ENCODE results near the gene DZIP1L. TPM values are rescaled to one million over a fixed set of nuclear protein-coding genes. Genes with fewer than 3 reads are reported as not detected.
"Not testable (repeated sequence)": the region's sequence is repeated elsewhere in the genome, so short reads cannot be mapped to it uniquely, and the experiment has no call there.

The DZIP1L gene
- total RNA-seq, 3 donors from 2014 or later: 24.5 to 34.4 (median 25.3) TPM

DNA sequence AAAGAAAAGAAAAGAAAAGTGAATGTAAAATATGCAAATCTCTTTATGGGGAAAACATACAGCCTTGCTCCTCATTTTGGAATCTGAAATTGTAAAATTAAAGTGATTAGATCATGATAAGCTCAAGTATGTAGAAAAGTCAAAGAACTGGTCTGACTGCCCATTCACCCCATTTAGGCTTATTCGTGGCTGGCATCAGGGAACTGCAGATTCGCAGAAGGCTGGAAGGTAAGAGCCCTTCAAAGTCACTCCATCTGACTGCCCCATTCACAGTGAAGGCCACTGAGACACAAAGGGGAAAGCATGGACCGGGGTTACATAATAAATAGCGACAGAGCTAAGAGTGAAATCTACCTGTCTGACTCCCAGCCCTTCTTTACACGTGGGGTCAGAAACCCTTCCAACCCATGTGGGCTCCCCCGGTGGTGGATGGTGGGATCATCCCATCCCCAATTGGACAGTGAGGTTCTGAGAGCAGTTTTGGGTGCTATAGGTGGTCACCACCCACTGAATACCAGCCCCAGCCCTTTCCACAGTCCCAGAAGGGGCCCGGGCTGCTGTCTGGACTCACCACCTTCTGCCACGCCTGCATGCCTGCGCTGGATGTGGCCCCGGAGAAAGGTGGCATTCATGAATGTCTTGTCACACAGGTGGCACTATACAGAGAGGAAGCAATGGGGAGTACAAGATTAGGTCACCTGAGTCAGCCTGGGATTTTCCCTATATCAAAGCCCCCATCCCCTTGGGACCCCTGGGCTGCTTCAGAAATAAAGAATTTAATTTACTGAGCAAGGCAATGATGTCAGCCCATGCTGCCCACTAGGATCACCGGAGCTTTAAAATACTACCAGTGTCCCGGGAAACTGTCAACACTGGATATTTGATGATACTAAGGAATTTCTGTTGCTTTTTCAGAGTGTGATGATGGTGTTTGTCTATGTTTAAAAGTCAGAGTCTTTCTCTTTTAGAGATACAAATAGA is 17.9 kb downstream of the DZIP1L start:
- intact Hi-C loops (cut with DNase I; ENCODE audit: low total_unique reads): no loop called here
- Histone ChIP-seq H3K4me3 (no peak overlapping the region), H3K27ac (no peak overlapping the region), H3K36me3 (no peaks in the 10 kb centered on the region), H3K27me3 (no peaks in the 10 kb centered on the region), H3K9me3 (peaks cover 0 to 7% of the 10 kb centered on the region in 2 donors), H3K4me1 (no peaks in the 10 kb centered on the region)
- DNase-seq (ENCODE audit: low spot score in 2 of 2): no peak
- TF ChIP-seq, protein P1, sequence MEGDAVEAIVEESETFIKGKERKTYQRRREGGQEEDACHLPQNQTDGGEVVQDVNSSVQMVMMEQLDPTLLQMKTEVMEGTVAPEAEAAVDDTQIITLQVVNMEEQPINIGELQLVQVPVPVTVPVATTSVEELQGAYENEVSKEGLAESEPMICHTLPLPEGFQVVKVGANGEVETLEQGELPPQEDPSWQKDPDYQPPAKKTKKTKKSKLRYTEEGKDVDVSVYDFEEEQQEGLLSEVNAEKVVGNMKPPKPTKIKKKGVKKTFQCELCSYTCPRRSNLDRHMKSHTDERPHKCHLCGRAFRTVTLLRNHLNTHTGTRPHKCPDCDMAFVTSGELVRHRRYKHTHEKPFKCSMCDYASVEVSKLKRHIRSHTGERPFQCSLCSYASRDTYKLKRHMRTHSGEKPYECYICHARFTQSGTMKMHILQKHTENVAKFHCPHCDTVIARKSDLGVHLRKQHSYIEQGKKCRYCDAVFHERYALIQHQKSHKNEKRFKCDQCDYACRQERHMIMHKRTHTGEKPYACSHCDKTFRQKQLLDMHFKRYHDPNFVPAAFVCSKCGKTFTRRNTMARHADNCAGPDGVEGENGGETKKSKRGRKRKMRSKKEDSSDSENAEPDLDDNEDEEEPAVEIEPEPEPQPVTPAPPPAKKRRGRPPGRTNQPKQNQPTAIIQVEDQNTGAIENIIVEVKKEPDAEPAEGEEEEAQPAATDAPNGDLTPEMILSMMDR (IDR thresholded peaks at IDR 0.05): peak in 1 of 3 donors; percentile 15
- TF ChIP-seq POLR2AphosphoS5 (IDR thresholded peaks at IDR 0.05): no peak
- TF ChIP-seq POLR2A (IDR thresholded peaks at IDR 0.05): no peak

- intact Hi-C loops (cut with DNase I; ENCODE audit: low total_unique reads): no loop called here
- TF ChIP-seq, protein P1 (IDR thresholded peaks at IDR 0.05): no peak
- TF ChIP-seq POLR2AphosphoS5 (IDR thresholded peaks at IDR 0.05) (no peak), POLR2A (IDR thresholded peaks at IDR 0.05) (no peak)
- H3K4me1 ChIP-seq: no peaks in the 10 kb centered on the region
- no peak for DNase-seq (ENCODE audit: low spot score in 2 of 2)
- H3K27me3 ChIP-seq: no peaks in the 10 kb centered on the region
- no peak overlapping the region for H3K27ac ChIP-seq
- H3K4me3 ChIP-seq: no peak overlapping the region
- H3K36me3 ChIP-seq: no peaks in the 10 kb centered on the region
- H3K9me3 ChIP-seq: peaks cover 0 to 7% of the 10 kb centered on the region in 2 donors
These were observed 21.7 kb downstream of the DZIP1L start for GRCh38 chr3:138093721-138094120.

- TF ChIP-seq POLR2AphosphoS5 (IDR thresholded peaks at IDR 0.05) (no peak), POLR2A (IDR thresholded peaks at IDR 0.05) (no peak)
- TF ChIP-seq, protein P1 (IDR thresholded peaks at IDR 0.05): no peak
These were observed 23.4 kb downstream of the DZIP1L start for GRCh38 chr3:138092023-138092422.

DNA sequence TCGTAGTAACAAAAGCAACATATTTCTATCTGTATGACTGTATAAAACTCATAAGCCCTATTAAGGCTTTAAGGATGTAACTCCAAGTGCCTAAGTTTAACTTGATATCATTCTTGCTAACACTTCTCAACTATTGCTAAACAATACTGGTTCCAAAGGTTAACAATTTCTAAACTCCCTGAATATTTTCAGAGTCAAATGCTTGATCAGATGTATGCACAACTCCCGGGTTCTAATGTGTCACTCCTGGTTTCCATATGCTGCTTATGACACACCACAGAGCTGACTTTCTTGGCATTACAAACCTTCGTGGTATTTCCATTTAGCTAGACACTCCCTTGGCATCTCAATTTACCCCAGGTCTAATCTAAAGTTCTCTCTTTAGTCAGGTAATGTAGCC is 26.3 kb downstream of the DZIP1L start:
- DNase-seq (ENCODE audit: low spot score in 2 of 2): no peak
- intact Hi-C loops (cut with DNase I; ENCODE audit: low total_unique reads): no loop called here
- Histone ChIP-seq H3K27me3 (no peaks in the 10 kb centered on the region), H3K36me3 (no peaks in the 10 kb centered on the region), H3K4me3 (no peak overlapping the region), H3K4me1 (no peaks in the 10 kb centered on the region), H3K9me3 (peaks cover 0 to 7% of the 10 kb centered on the region in 2 donors), H3K27ac (no peak overlapping the region)
- TF ChIP-seq, protein P1 (IDR thresholded peaks at IDR 0.05): no peak
- no peak for TF ChIP-seq POLR2A (IDR thresholded peaks at IDR 0.05)
- TF ChIP-seq POLR2AphosphoS5 (IDR thresholded peaks at IDR 0.05): no peak

More at GRCh38 chr3:138092023-138092422, 23.4 kb downstream of the DZIP1L start:
- DNase-seq (ENCODE audit: low spot score in 2 of 2): no peak
- intact Hi-C loops (cut with DNase I; ENCODE audit: low total_unique reads): no loop called here
- Histone ChIP-seq H3K27me3 (no peaks in the 10 kb centered on the region), H3K4me1 (no peaks in the 10 kb centered on the region), H3K4me3 (no peak overlapping the region), H3K27ac (no peak overlapping the region), H3K9me3 (peaks cover 0 to 7% of the 10 kb centered on the region in 2 donors), H3K36me3 (no peaks in the 10 kb centered on the region)

DNA sequence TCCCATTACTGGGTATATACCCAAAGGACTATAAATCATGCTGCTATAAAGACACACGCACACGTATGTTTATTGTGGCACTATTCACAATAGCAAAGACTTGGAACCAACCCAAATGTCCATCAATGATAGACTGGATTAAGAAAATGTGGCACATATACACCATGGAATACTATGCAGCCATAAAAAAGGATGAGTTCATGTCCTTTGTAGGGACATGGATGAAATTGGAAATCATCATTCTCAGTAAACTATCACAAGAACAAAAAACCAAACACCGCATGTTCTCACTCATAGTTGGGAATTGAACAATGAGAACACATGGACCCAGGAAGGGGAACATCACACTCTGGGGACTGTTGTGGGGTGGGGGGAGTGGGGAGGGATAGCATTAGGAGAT is 29.7 kb downstream of the DZIP1L start:
- H3K27ac ChIP-seq; H3K4me1 ChIP-seq; intact Hi-C loops (cut with DNase I; ENCODE audit: low total_unique reads); DNase-seq (ENCODE audit: low spot score in 2 of 2); H3K4me3 ChIP-seq; H3K27me3 ChIP-seq; H3K9me3 ChIP-seq; H3K36me3 ChIP-seq: not testable (repeated sequence)
